ENCODE data around the gene CPEB2. TPM values are rescaled to one million over a fixed set of nuclear protein-coding genes. Genes with fewer than 3 reads are reported as not detected.
"Not testable (repeated sequence)": the region's sequence is repeated elsewhere in the genome, so short reads cannot be mapped to it uniquely, and the experiment has no call there.

CPEB2 gene
- total RNA-seq, 1 experiment from 2014 or later: 3.4 TPM

- Histone ChIP-seq H3K9me3 (no peaks in the 10 kb centered on the region), H3K27me3 (no peaks in the 10 kb centered on the region)
- no peak for DNase-seq
These were observed 76.7 kb downstream of the CPEB2 start for GRCh38 chr4:15078682-15079642.

DNA sequence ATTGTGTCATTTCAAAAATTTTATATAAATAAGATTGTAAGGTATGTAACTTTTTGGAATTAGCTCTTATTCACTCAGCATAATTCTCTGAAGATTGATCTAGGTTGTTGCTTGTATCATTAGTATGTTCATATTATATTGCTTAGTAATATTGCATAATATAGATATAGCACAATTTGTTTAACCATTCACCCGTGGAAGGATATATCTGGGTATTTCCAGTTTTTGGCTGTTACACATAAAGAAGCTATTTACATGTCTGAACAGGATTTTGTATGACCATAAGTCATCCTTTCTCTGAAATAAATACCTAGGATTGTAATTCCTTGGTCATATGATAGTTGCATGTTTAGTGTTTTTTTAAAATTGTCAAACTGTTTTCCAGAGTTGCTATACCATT is 82.5 kb downstream of the CPEB2 start:
- Histone ChIP-seq H3K27me3 (no peaks in the 10 kb centered on the region), H3K36me3 (no peaks in the 10 kb centered on the region), H3K9me3 (no peaks in the 10 kb centered on the region), H3K4me3 (no peak overlapping the region)
- DNase-seq: no peak

More at GRCh38 chr4:15078682-15079642, 76.7 kb downstream of the CPEB2 start:
- H3K4me3 ChIP-seq: no peak overlapping the region
- no peaks in the 10 kb centered on the region for H3K36me3 ChIP-seq

DNA sequence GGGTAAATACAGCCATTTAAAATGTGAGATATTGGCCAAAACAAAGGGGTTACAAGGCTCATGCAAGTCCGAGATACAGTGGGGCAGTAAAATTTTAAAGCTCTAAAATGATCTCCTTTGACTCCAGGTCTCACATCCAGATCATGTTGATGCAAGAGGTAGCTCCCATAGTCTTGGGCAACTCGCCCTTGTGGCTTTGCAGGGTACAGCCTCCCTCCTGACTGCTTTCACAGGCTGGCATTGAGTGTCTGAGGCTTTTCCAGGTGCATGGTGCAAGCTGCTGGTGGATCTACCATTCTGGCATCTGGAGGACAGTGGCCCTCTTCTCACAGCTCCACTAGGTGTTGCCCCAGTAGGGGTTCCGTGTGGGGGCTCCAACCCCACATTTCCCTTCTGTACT is 83.5 kb downstream of the CPEB2 start:
- DNase-seq, H3K4me3 ChIP-seq, H3K27me3 ChIP-seq, H3K9me3 ChIP-seq, H3K36me3 ChIP-seq: not testable (repeated sequence)

DNA sequence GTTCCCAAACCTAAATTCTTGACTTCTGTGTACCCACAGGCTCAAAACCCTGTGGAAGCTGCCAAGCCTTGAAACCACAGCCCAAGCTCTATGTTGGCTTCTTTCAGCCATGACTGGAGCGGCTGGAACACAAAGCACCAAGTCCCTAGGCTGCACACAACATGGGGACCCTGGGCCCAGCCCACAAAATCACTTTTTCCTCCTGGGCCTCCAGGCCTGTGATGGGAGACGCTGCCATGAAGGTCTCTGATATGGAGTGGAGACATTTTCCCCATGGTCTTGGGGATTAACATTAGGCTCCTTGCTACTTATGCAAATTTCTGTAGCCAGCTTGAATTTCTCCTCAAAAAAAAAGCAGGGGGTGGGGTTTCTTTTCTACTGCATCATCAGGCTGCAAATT is 84.0 kb downstream of the CPEB2 start:
- not testable (repeated sequence) for DNase-seq, H3K4me3 ChIP-seq, H3K9me3 ChIP-seq, H3K36me3 ChIP-seq, H3K27me3 ChIP-seq

DNA sequence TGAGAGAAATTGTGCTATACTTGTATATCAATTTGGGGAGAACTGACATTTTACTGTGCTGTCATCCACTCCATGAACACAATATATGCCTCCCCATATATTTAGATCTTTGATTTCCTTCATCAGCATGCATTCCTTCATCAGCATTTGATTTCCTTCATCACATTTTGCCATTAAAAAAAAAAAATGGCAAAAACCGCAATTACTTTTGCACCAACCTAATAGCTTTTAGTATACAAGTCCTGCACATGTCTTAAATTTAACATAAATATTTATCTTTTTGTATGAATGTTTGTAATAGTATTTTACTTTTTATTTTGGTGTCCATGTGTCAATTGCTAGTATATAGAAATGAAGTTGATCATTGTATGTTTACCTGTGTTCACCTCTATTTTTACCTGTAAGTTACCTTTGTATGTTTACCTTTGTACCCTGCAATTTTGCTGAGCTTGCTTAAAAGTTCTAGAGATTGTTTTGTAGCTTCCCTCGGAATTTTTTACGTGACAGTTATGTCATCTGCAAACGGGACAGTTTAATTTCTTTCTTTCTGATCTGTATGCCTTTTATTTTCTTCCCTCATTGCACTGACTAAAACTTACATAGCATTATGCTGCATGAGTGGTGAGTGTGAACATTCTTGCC is 86.2 kb downstream of the CPEB2 start:
- Histone ChIP-seq H3K27me3 (no peaks in the 10 kb centered on the region), H3K4me3 (no peak overlapping the region), H3K9me3 (no peaks in the 10 kb centered on the region), H3K36me3 (no peaks in the 10 kb centered on the region)
- DNase-seq: no peak

GRCh38 chr4:15089979-15090378 is 87.7 kb downstream of the CPEB2 start:
- H3K36me3 ChIP-seq: no peaks in the 10 kb centered on the region
- DNase-seq: no peak
- no peaks in the 10 kb centered on the region for H3K27me3 ChIP-seq
- no peak overlapping the region for H3K4me3 ChIP-seq
- H3K9me3 ChIP-seq: no peaks in the 10 kb centered on the region

GRCh38 chr4:15100380-15100779 is 98.1 kb downstream of the CPEB2 start:
- no peak for DNase-seq
- H3K9me3 ChIP-seq: no peaks in the 10 kb centered on the region
- no peaks in the 10 kb centered on the region for H3K36me3 ChIP-seq
- no peaks in the 10 kb centered on the region for H3K27me3 ChIP-seq
- H3K4me3 ChIP-seq: no peak overlapping the region

DNA sequence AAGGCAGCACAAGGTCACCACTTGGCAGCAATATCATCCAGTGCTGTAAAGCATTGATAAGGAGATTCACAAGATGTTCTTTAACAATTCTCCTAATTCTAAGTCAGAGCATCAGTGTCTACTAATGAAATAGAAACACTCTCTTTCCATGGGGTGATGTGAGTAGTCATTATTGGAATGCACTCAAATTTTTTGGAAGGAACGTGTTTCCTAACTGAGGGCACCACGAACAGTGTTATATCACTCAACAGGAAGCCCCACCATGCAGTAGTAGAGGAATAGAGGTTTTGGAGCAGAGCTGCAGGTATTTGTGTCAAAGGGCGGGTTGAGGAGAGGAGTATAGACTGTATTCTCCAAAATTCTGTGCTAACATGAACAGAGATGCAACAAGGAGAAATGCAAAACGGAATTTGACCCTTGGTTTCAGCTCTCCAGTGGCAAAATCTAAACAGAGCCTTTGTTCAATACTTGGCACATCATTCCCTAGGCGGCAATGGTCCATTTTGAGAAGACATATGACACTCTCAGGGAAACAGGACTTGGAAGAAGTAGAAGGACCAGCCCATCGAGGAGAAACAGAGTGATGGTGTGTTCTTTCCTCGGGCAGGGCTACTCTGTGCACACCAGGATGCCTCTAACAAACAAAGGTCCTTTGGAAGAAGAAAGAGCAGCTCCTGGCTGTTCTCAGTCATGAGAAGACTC is 98.9 kb downstream of the CPEB2 start:
- H3K4me3 ChIP-seq: no peak overlapping the region
- H3K27me3 ChIP-seq: no peaks in the 10 kb centered on the region
- DNase-seq: no peak
- no peaks in the 10 kb centered on the region for H3K9me3 ChIP-seq
- no peaks in the 10 kb centered on the region for H3K36me3 ChIP-seq

DNA sequence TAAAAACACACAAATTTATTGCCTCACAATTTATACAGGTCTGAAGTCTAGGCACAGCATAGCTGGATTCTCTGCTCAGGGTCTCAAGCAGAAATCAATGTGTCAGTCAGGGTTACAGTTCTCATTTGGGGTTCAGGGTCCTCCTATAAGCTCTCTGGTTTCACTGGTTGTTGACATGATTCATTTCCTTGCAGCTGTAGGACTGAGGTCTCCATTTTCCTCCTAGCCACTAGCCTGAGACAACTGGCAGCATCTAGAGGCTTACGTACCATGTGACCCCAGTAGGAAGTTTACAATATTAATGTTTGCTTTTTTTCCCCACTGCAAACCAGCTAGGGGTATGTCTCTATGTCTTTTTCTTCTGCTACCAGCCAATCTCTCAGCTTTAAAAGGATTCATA is 102.5 kb downstream of the CPEB2 start:
- no peak for DNase-seq
- Histone ChIP-seq H3K36me3 (no peaks in the 10 kb centered on the region), H3K27me3 (no peaks in the 10 kb centered on the region), H3K4me3 (no peak overlapping the region), H3K9me3 (no peaks in the 10 kb centered on the region)

GRCh38 chr4:15106399-15106798 is 104.1 kb downstream of the CPEB2 start:
- no peak for DNase-seq
- Histone ChIP-seq H3K9me3 (no peaks in the 10 kb centered on the region), H3K27me3 (no peaks in the 10 kb centered on the region), H3K4me3 (no peak overlapping the region), H3K36me3 (no peaks in the 10 kb centered on the region)

DNA sequence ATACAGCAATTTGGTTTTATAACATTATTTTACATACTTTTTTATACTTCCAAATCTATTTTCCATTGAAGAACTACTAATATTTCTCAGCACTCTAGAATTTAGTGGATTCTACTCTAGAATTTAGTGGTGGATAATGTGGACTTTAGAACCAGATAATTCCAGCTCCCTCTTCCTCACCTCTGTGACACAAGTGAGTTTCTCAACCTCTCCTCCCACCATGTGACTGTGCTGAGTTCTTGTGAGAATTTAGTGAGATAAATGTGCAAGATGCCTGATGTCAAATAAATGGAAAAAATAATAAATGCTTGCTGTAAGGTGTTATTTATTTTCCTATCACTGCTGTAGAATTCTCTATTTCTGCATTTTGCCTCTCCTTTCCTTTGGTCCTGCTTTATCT is 107.3 kb downstream of the CPEB2 start:
- no peak for DNase-seq
- Histone ChIP-seq H3K4me3 (no peak overlapping the region), H3K9me3 (no peaks in the 10 kb centered on the region), H3K27me3 (no peaks in the 10 kb centered on the region), H3K36me3 (no peaks in the 10 kb centered on the region)

GRCh38 chr4:15110120-15110571 is 107.9 kb downstream of the CPEB2 start:
- no peaks in the 10 kb centered on the region for H3K36me3 ChIP-seq
- no peaks in the 10 kb centered on the region for H3K27me3 ChIP-seq
- no peak for DNase-seq
- no peak overlapping the region for H3K4me3 ChIP-seq
- H3K9me3 ChIP-seq: no peaks in the 10 kb centered on the region

DNA sequence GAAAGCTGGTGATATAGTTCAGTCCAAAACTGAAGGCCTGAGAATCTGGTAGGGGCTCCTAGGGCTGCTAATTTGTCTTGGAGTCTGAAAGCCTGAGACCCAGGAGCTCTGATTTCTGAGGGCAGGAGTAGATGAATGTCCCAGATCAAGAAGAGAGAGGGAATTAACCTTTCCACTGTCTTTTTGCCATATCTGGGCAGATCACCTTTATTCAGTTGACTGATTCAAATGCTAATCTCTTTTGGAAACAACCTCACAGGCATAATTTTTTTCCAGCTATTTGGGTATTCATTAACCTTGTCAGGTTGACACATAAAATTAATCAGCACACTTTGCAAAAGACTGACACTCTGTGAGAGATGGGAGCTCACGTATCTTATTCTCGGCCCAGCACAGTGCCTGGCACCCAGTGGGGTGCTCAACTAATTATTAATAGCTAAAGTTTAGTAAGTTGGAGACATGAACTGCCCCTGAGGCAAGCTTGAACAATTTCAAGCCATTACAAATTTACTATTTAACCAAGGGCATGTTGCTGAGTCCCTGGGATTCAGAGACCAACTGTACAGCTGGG is 114.3 kb downstream of the CPEB2 start:
- no peaks in the 10 kb centered on the region for H3K9me3 ChIP-seq
- no peaks in the 10 kb centered on the region for H3K27me3 ChIP-seq
- DNase-seq: no peak
- no peaks in the 10 kb centered on the region for H3K36me3 ChIP-seq
- H3K4me3 ChIP-seq: no peak overlapping the region

- no peaks in the 10 kb centered on the region for H3K9me3 ChIP-seq
- no peaks in the 10 kb centered on the region for H3K27me3 ChIP-seq
- no peak for DNase-seq
- no peak overlapping the region for H3K4me3 ChIP-seq
- H3K36me3 ChIP-seq: no peaks in the 10 kb centered on the region
These were observed 115.1 kb downstream of the CPEB2 start for GRCh38 chr4:15117270-15117946.

- no peaks in the 10 kb centered on the region for H3K36me3 ChIP-seq
- no peaks in the 10 kb centered on the region for H3K9me3 ChIP-seq
- no peaks in the 10 kb centered on the region for H3K27me3 ChIP-seq
- DNase-seq: no peak
- H3K4me3 ChIP-seq: no peak overlapping the region
These were observed 116.0 kb downstream of the CPEB2 start for GRCh38 chr4:15118292-15118691.
